ENCODE data around the gene RPTOR.
A peak's percentile ranks its signal among the peaks of the same experiment; 100 is the strongest.
"Not testable (repeated sequence)": the region's sequence is repeated elsewhere in the genome, so short reads cannot be mapped to it uniquely, and the experiment has no call there.

Gene RPTOR

GRCh38 chr17:80545499-80545826 lies 825 bp downstream of the RPTOR start:
- DNase-seq (ENCODE audit: low read depth in 3 of 3): no peak

DNA sequence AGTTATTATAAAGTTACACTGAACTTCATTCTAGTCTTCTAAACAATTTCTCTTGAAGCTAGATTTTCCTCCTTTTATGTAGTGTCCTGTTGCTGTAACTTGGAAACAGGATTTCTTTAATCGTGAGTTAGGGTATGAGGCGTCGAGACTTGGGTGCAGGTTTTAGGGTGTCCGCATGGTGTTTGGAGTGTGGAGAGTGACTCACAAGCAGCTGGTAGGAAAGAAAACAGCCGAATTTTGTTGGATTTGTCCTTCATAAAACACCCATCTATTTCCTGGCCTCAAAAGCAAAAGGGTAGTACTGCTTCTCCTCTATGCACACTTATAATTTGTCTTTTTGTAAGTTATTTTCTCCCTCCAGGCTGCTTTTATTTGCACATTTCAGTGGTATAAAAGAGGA lies 1.6 kb downstream of the RPTOR start:
- DNase-seq (ENCODE audit: low read depth in 3 of 3): no peak

DNA sequence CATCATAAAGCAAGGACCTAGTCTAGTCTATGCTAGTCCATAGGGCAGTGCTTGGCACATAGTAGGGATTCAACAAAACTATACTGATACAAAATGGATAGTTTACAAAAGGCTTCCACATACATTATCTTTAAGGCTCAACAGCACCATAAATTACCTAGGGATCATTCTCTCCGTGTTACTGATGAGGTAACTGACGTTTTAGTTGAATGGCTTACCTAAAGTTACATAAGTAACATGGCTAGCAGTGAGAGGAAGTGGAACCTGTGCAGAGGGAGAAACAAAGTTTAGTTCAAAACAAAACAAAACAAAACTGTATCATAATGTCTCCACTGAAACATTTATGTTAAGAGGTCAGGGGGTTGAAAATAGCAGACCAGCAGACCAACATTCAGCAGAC lies 7.9 kb downstream of the RPTOR start:
- DNase-seq (ENCODE audit: low read depth in 3 of 3): no peak

DNA sequence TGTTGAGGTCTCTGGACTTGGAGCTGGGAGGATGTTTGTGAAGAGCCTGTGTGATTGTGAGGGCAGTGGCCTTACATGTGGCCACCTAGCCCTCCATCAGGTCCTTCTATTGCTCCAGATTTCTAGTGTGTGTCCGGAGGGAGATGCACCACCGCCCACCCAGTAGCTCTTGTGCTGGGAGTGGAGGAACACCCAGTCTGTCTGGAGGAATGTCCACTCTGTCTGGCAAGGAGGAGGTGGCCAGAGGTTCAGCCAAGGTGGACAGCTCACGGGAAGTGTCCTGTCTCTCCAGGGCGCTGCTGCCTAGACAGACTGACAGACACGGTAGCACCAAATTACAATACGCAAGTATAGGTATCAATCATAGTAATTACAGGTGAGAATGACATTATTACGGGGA lies 10.6 kb downstream of the RPTOR start:
- DNase-seq (ENCODE audit: low read depth in 3 of 3): no peak

DNA sequence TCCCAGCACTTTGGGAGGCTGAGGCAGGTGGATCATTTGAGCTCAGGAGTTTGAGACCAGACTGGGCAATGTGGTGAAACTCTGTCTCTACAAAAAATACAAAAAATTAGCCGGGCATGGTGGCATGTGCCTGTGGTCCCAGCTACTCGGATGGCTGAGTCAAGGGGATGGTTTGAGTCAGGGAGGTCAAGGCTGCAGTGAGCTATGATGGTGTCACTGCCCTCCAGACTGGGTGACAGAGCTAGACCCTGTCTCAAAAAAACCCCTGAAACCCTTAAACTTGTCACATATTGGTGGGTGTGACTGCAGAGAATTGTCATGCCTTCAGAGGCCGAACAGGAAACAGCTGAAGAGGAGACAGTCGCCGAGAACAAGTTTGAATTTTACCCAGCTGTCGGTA lies 13.4 kb downstream of the RPTOR start:
- DNase-seq (ENCODE audit: low read depth in 3 of 3): peak in 1 of 3 donors; percentile 13

GRCh38 chr17:80559825-80560251 lies 15.2 kb downstream of the RPTOR start:
- DNase-seq (ENCODE audit: low read depth in 3 of 3): no peak

GRCh38 chr17:80561541-80562114 lies 17.0 kb downstream of the RPTOR start:
- DNase-seq (ENCODE audit: low read depth in 3 of 3): no peak

- DNase-seq (ENCODE audit: low read depth in 3 of 3): no peak
These were observed 19.9 kb downstream of the RPTOR start for GRCh38 chr17:80564545-80564944.

GRCh38 chr17:80565343-80566053 lies 20.9 kb downstream of the RPTOR start:
- DNase-seq (ENCODE audit: low read depth in 3 of 3): no peak

DNA sequence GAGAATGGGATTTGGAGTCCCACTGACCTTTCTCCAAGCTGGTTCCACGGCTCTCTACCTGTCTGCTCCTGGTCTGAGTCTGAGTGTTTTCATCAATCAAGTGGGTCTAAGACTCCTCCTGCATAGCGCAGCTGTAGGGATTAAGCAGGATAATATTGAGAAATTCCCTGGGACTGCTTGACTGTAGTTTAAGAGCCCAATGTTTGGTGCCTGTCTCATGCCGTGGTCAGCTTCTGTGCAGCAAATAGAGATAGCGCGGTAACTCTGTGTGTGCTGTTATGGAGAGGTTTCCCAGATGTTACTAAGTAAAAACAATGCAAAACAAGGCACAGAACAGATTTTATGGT lies 21.4 kb downstream of the RPTOR start:
- no peak for DNase-seq (ENCODE audit: low read depth in 3 of 3)

- DNase-seq (ENCODE audit: low read depth in 3 of 3): no peak
These were observed 23.6 kb downstream of the RPTOR start for GRCh38 chr17:80568246-80568645.

- no peak for DNase-seq (ENCODE audit: low read depth in 3 of 3)
These were observed 25.3 kb downstream of the RPTOR start for GRCh38 chr17:80569924-80570323.

- no peak for DNase-seq (ENCODE audit: low read depth in 3 of 3)
These were observed 29.1 kb downstream of the RPTOR start for GRCh38 chr17:80573701-80574100.

GRCh38 chr17:80574496-80574895 lies 29.9 kb downstream of the RPTOR start:
- no peak for DNase-seq (ENCODE audit: low read depth in 3 of 3)

DNA sequence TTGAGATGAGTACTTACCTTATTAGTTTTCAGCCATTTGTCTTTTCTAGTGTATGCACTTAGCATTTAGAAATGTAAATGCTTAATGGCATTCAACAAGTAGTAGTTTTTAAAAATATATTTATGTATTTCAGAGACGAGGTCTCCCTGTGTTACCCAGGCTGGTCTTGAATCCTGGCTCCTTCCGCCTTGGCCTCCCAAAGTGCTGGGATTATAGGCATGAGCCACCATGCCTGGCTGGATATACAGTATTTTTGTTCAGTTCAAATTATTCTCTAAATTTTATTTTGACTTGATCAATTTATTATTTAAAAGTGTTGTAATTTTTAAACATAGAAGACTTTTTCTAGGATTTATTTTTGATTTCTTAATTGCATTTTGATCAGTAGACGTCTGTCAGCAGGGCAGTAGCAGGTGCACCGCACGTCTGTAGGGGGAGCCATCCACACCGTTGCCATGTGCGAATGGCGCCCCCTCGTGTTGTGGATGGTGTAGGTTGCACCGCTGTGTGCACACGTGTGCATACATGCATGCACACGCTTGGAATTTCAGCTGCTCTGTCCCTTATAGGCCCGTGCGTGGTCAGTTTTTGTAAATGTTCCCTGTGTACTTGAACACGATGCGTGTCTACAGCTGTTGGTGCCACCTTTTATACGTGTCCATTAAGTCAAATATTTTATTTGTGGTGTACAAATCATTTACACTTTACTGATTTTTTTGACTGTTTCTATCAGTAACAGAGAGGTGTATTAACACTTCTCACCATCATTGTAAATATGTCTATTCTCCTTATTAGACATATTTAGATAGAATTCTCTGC lies 30.6 kb downstream of the RPTOR start:
- peak; percentile 84 to 96 (median 91) for DNase-seq (ENCODE audit: low read depth in 3 of 3)

DNA sequence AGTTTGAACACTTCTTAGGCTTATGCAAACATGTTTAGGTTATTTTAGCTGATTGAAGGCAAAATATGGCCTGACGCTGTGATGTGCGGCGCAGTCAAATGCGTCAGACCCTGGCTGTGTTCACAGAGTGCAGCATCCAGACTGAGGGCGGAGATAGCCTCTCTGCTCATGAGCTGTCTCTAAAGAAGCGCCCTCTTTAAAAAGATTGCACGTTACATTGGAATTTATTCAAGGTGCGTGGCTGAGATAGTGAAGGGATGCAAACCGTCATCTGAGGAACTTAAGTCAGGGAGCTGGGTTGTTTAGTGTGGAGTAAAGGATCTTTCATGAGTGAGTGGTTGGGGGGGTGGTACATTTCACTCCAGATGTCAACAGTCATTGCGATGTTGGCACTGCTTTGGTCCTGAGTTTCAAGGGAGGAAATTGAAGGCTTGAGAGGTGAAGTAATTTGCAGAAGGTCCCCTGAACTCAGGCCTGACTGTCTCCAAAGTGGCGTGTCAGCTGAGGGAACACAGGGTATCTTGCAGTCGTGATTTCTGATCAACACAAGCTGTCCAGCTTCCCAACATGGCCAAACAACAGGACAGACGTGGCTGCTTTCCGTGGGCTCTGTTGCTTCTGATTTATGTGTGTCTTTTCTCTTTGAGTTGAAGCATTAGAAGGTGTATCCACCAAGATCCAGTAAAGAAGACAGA lies 33.4 kb downstream of the RPTOR start:
- no peak for DNase-seq (ENCODE audit: low read depth in 3 of 3)

GRCh38 chr17:80578668-80579388 lies 34.2 kb downstream of the RPTOR start:
- DNase-seq (ENCODE audit: low read depth in 3 of 3): not testable (repeated sequence)

GRCh38 chr17:80582165-80582564 lies 37.5 kb downstream of the RPTOR start:
- DNase-seq (ENCODE audit: low read depth in 3 of 3): no peak

DNA sequence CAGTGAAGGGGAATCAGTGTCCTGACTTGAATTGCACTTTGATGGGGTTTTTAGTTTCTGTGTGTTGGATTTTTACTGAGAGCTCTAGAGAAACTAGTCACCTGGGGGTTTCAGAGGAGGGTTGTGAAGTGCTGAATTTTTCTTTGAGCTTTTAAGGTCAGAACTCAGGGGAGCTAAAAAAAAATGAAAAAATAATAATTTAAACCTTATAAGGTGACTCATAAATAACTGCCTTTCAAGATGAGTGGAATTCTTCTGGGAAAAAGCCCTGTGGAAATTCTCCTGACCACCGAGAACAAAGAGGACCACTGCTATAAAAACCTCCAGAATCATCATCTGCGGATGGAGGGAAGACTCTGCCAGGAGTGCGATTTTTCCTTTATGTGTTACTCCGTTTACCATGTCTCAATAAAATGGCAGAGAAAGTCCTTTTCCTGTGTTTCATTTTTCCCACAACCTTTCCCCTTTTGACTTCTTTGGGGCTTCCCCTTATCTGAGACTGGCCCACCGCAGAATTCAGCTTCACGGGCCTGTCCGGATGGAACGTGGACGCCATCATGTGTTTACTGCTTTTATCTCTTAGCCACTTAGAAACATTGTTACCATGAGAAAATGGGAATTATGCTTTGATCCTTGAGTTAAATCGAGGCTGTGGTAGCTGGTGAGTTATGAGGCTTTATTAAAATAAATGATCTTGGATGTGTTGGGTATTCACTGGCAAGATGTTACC lies 39.7 kb downstream of the RPTOR start:
- no peak for DNase-seq (ENCODE audit: low read depth in 3 of 3)

GRCh38 chr17:80585890-80586845 lies 41.5 kb downstream of the RPTOR start:
- no peak for DNase-seq (ENCODE audit: low read depth in 3 of 3)
